K562 (cell line): Measurements from ENCODE around the gene RCOR2. TPM values are rescaled to one million over a fixed set of nuclear protein-coding genes. Genes with fewer than 3 reads are reported as not detected.

Experiments used
- ATAC-seq: fragments of 200-7000 bp; cut with Tn5 transposase; 3 replicates; pipeline ENCODE4 v1.9.1; 2020; ENCODE audit warnings: moderate library complexity
- BruUV-seq: library from RNA; stranded (reverse); fragments of 400-500 nt; replicated peaks from 2 replicates; lab custom pipeline; 2021; lab: Mats Ljungman, UMichigan
- CTCF ChIA-PET: fragments of 300-600 bp; formaldehyde crosslinking; extraction: SDS; loops from one replicate; lab custom pipeline; 2021; ENCODE audit warnings: low intra/inter-chr PET ratio; lab: Yijun Ruan, JAX
- POLR2A ChIA-PET: fragments of 300-600, 350-650 bp; sonication (Branson Sonifier 250); formaldehyde crosslinking; extraction: SDS; loops from one replicate; lab custom pipeline; 2021; ENCODE audit warnings: antibody characterized with exemption, inconsistent platforms; lab: Yijun Ruan, JAX
- DNase-seq, 4 experiments: peaks; one replicate each; pipeline versions ENCODE4 v3.0.0 to v3.0.0-alpha.2; 2011 to 2018; ENCODE audit warnings: low spot score in 3 of 4, mixed read lengths in 3 of 4; ENCODE audit errors: extremely low read depth in 1 of 4
- FAIRE-seq: peaks from 2 replicates; lab custom pipeline; 2011; peaks lifted over from hg19 to GRCh38; lab: Jason Lieb, UNC
- H2AFZ ChIP-seq: 2 replicates; pipeline ENCODE4 v1.6.0; 2011; ENCODE audit warnings: low read depth, low read length, control low read depth, inconsistent platforms
- H3K27ac ChIP-seq: fragments of 200-600 bp; 3 replicates; pipeline ENCODE4 v1.8.0; 2011; ENCODE audit warnings: low read depth, mild to moderate bottlenecking, control low read depth, inconsistent platforms, low read length, moderate library complexity, mixed read lengths; ENCODE audit errors: extremely low read depth
- H3K27me3 ChIP-seq, 2 experiments: fragments of 300-600 bp in 1 of 2; 2 replicates in 1 of 2; 3 replicates in 1 of 2; pipeline versions ENCODE4 v1.6.0 to v1.8.0; 2011; ENCODE audit warnings: inconsistent platforms in 2 of 2, low read length in 2 of 2, mild to moderate bottlenecking in 1 of 2, mixed read lengths in 1 of 2, moderate library complexity in 1 of 2; ENCODE audit not compliant: control insufficient read depth in 2 of 2, insufficient read depth in 2 of 2
- H3K36me3 ChIP-seq: fragments of 300-600 bp; 3 replicates; pipeline ENCODE4 v1.8.0; 2011; ENCODE audit warnings: mild to moderate bottlenecking, low read length, inconsistent platforms; ENCODE audit not compliant: control insufficient read depth, insufficient read depth
- H3K4me1 ChIP-seq, 2 experiments: fragments of 200-600 bp in 1 of 2; replicated peaks in 1 of 2; 2 replicates in 1 of 2; 3 replicates in 1 of 2; pipeline versions ENCODE4 v1.5.1 to v1.8.0; 2011; ENCODE audit warnings: inconsistent platforms in 2 of 2, low read length in 2 of 2, mild to moderate bottlenecking in 1 of 2, mixed read lengths in 1 of 2, moderate library complexity in 1 of 2; ENCODE audit not compliant: control insufficient read depth in 2 of 2, insufficient read depth in 2 of 2
- H3K4me2 ChIP-seq: 2 replicates; pipeline ENCODE4 v1.6.1; 2011; ENCODE audit warnings: low read length, control low read depth, inconsistent platforms, mixed read lengths; ENCODE audit not compliant: insufficient read depth
- H3K4me3 ChIP-seq: fragments of 200-600 bp; sonication (generic), shearing (Covaris generic); 2 replicates; pipeline ENCODE4 v1.5.1; 2016; ENCODE audit warnings: control low read depth, inconsistent platforms
- H3K79me2 ChIP-seq: fragments of 200-600 bp; 3 replicates; pipeline ENCODE4 v1.8.0; 2011; ENCODE audit warnings: low read length, inconsistent platforms; ENCODE audit not compliant: control insufficient read depth, insufficient read depth
- H3K9ac ChIP-seq, 2 experiments: 2 replicates each; pipeline versions ENCODE4 v1.6.0 to v1.6.1; 2011; ENCODE audit warnings: low read depth in 2 of 2, low read length in 2 of 2, control low read depth in 1 of 2, inconsistent platforms in 1 of 2, mild to moderate bottlenecking in 1 of 2, mixed read lengths in 1 of 2; ENCODE audit not compliant: insufficient read depth in 1 of 2
- H3K9me1 ChIP-seq: one replicate; pipeline ENCODE4 v1.6.0; 2011; ENCODE audit warnings: inconsistent platforms, mild to moderate bottlenecking, low read length, moderate library complexity; ENCODE audit not compliant: control insufficient read depth, insufficient read depth
- H3K9me3 ChIP-seq: replicated peaks from 2 replicates; pipeline ENCODE4 v1.5.1; 2011; ENCODE audit warnings: low read depth, low read length, inconsistent platforms; ENCODE audit not compliant: control insufficient read depth, insufficient read depth
- H4K20me1 ChIP-seq: replicated peaks from 2 replicates; pipeline ENCODE4 v1.6.1; 2011; ENCODE audit warnings: low read length, inconsistent platforms, mixed read lengths; ENCODE audit not compliant: control insufficient read depth, insufficient read depth
- ETV5 ChIP-seq: sonication (generic); formaldehyde crosslinking; IDR thresholded peaks from 2 replicates; pipeline ENCODE4 v1.4.0; 2020; ENCODE audit warnings: low read depth, mild to moderate bottlenecking, missing genetic modification reagents
- STAT5B ChIP-seq: fragments of 250-450 bp; sonication (Bioruptor Pico); IDR thresholded peaks from 2 replicates; pipeline ENCODE4 v1.8.0; 2021; ENCODE audit warnings: mild to moderate bottlenecking, inconsistent platforms
- ZC3H11A ChIP-seq: IDR thresholded peaks from 2 replicates; pipeline ENCODE4 v1.6.1; 2012; ENCODE audit warnings: low read depth, low read length, improper control_type of control experiment
- ZNF282 ChIP-seq: sonication (generic); formaldehyde crosslinking; IDR thresholded peaks from 2 replicates; pipeline ENCODE4 v1.8.1; 2023; ENCODE audit warnings: missing genetic modification reagents
- WGBS: fragments of 100-300 bp; shearing (Covaris generic); methylation state at CpG from one replicate; pipeline ENCODE4 v1.1.6; 2016; ENCODE audit warnings: low coverage, mixed read lengths; ENCODE audit not compliant: insufficient coverage; ENCODE audit errors: missing lambda C conversion rate; 5-methylcytosine and 5-hydroxymethylcytosine counted together
- in situ Hi-C: fragments of 300-500 bp; cut with MboI; formaldehyde crosslinking; loops from 4 replicates; pipeline ENCODE4 v1.15.0; 2018; ENCODE audit warnings: inconsistent platforms, mixed read lengths
- intact Hi-C: fragments of 100-400 bp; cut with micrococcal nuclease; formaldehyde crosslinking; loops from 2 replicates; pipeline ENCODE4 v1.14.2; 2022
- polyA plus RNA-seq, 8 experiments: library from polyadenylated mRNA; depleted of rRNA in 4 of 8; stranded (reverse) in 5 of 8; unstranded in 3 of 8; fragments of >200 nt; fragmentation: Nextera tagmentation in 2 of 8; fragmentation: Illumina TruSeq in 1 of 8; extraction: Ambion mirVana in 2 of 8; extraction: Trizol in 1 of 8; gene quantifications; 2 replicates each; pipeline versions ENCODE4 v1.2.1 to v1.2.3, GENCODE V29; 2011 to 2014; ENCODE audit warnings: inconsistent platforms in 1 of 8, missing spikeins in 1 of 8
- total RNA-seq, 7 experiments: library from RNA; depleted of rRNA in 6 of 7; stranded (reverse); fragments of >200 nt in 6 of 7; fragmentation: Illumina TruSeq in 2 of 7; extraction: Trizol in 2 of 7; gene quantifications; 2 replicates each; pipeline versions ENCODE4 v1.2.1 to v1.2.3, GENCODE V29; 2011 to 2021; ENCODE audit warnings: low replicate concordance in 1 of 7
- TF ChIP-seq, protein P1 (sequence below), 2 experiments: fragments of 450-650 bp in 1 of 2; sonication (generic) in 1 of 2; formaldehyde crosslinking in 1 of 2; IDR thresholded peaks in 1 of 2; conservative IDR thresholded peaks in 1 of 2; 2 replicates each; pipeline versions ENCODE4 v1.6.1 to v1.8.1; 2016 to 2023; ENCODE audit warnings: mild to moderate bottlenecking in 2 of 2, moderate library complexity in 2 of 2, inconsistent platforms in 1 of 2, missing genetic modification reagents in 1 of 2

RCOR2 gene
- total and polyA plus RNA-seq, 9 of the 15 experiments (the other 6 are each of a cell fraction or from before 2014, with no cell fraction given): 0.04 to 6.5 (median 2.5) TPM; not detected in 1

DNA sequence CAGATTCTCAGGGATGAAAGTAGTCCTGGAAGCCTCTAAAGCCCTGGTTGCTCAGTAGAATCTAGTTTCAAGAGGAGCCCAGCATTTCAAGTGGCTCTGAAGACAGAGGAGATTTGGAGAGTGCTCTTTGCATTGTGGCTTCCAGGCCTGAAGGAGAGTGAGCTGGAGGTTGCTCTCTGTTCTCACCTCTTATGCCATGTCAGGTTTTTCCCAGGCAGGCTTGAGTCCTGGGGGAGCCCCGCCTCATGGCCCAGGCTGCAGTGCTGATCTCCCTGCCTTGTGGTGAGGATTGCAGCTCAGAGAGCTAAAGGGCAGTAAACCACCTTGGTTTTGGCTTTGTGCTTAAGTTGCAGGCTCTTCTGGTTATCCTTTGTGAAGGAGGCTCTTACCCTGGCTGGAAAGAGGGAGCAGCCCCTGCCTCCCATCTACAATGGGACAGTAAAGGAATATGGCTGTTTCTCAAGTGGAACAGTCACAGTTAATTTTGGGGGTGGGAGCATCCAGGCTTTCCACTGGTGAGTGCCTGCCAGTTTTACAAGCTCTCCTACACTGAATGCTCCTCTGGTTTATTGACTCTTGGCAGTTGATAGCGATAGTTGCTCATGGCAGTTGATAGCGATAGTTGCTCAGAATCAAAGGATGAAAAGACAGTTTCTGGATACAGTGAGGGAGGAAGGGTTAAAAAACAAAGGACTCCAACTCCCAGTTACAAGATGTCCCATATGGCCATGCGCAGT lies 32.6 kb downstream of the RCOR2 start:
- no peak for FAIRE-seq
- Histone ChIP-seq H3K4me1 (peaks cover 29 to 36% of the 10 kb centered on the region in 2 experiments), H3K36me3 (peaks cover 8% of the 10 kb centered on the region; the same call in 1 of the 3 replicates), H3K4me2 (no peak overlapping the region), H3K27ac (no peak overlapping the region), H3K9me1 (peaks cover 4% of the 10 kb centered on the region), H4K20me1 (peaks cover 10% of the 10 kb centered on the region; the same call in 1 of the 2 replicates), H3K4me3 (no peak overlapping the region), H2AFZ (no peak overlapping the region), H3K9me3 (no peaks in the 10 kb centered on the region), H3K79me2 (peaks cover 78% of the 10 kb centered on the region), H3K9ac (peak overlapping the region in 1 of 2 experiments; percentile 37; a peak in 1 of 4 replicates), H3K27me3 (no peaks in the 10 kb centered on the region)
- DNase-seq: no peak
- no TSS peak for BruUV-seq
- ATAC-seq: no peak
- WGBS: 92% methylated on average over 4 of the region's 4 CpGs
- POLR2A ChIA-PET: interaction anchor here (1.1 to 2.6 kb wide), 3 partner anchors 9 to 13 kb away, joined by 5 to 11 read pairs (median 7); no protein-coding TSS in a partner anchor
- CTCF ChIA-PET: no interaction called here
- in situ Hi-C loops (no loop called here), intact Hi-C loops (no loop called here)
- TF ChIP-seq ZNF282 (CRISPR knock-in tag) (no peak), ZC3H11A (no peak), ETV5 (CRISPR knock-in tag) (no peak), STAT5B (CRISPR knock-in tag) (no peak)
- TF ChIP-seq, protein P1, sequence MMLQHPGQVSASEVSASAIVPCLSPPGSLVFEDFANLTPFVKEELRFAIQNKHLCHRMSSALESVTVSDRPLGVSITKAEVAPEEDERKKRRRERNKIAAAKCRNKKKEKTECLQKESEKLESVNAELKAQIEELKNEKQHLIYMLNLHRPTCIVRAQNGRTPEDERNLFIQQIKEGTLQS (IDR thresholded peaks at IDR 0.05): no peak
- TF ChIP-seq, protein P1 (CRISPR knock-in tag; conservative IDR thresholded peaks at IDR 0.05): no peak
